GM12801 (cell line): ENCODE results near the gene CACNB1.

Source experiments
- CTCF ChIP-seq: IDR thresholded peaks from one replicate; pipeline ENCODE4 v1.5.1; 2011; ENCODE audit warnings: control low read depth; ENCODE audit not compliant: insufficient read length; ENCODE audit errors: extremely low read depth

The CACNB1 gene

GRCh38 chr17:39177256-39177655 is 20.2 kb downstream of the CACNB1 start:
- TF ChIP-seq CTCF: no peak

- no peak for TF ChIP-seq CTCF
Observed at GRCh38 chr17:39175695-39176093, 21.8 kb downstream of the CACNB1 start.

GRCh38 chr17:39174920-39175694 is 22.4 kb downstream of the CACNB1 start:
- TF ChIP-seq CTCF: no peak

GRCh38 chr17:39173526-39174274 is 23.8 kb downstream of the CACNB1 start:
- no peak for TF ChIP-seq CTCF

GRCh38 chr17:39173080-39173479 is 24.4 kb downstream of the CACNB1 start:
- no peak for TF ChIP-seq CTCF

GRCh38 chr17:39171933-39172332 is 25.5 kb downstream of the CACNB1 start:
- TF ChIP-seq CTCF: no peak

GRCh38 chr17:39170558-39170957 is 26.9 kb downstream of the CACNB1 start:
- TF ChIP-seq CTCF: no peak
